Measurements from ENCODE around the gene CWC15.
"Not testable (repeated sequence)": the region's sequence is repeated elsewhere in the genome, so short reads cannot be mapped to it uniquely, and the experiment has no call there.

CWC15 gene

DNA sequence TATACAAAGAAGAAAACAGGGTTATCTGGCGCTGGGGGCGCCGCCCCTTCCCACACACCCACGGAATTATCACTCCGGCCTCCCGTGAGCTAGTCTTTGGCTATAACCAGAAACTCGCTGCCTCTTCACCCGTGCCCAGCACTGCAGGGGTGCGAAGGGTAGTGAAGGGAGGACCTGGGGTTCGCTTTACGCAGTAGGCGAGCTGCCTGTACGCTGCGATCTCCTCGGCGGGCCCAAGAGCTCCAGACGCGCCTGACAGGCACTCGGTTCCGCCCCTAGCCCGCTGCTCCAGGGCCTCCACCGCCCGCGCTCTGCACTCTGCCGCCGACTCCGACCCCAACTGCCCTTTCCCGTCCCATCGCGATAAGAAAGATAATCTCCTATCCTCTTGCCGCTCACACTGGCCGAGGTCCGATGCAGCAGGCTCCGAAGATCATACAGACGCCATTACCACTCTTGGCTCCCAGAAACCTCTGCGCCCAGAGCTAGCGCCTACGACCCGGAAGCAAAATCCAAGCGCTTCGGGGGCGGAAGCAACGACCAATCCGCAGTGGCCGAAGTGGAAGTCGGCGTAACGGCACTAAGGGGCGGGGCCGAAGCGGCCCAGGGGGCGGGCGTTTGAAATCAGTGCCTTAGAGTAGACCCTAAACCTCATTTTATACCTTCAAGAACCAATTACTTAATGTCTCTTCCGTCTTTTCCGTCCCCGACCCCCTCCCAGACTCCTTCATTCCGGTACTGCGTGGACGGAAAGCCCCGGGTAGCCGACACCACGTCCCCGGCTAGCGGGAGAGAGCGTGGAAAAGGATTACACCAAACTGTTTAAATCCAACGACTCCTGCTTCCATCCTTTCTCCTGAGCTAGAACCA lies at the start of gene CWC15, which contains the start of gene KDM4D:
Gene CWC15, minus strand, starts transcription at position 458 of the 870 bp plus-strand sequence. CDS start 1,371 bp downstream, outside the sequence.
Gene KDM4D, plus strand, starts transcription at position 611 of the 870 bp plus-strand sequence. CDS start 23,664 bp downstream, outside the sequence.
- peak; percentile 94 for DNase-seq

DNA sequence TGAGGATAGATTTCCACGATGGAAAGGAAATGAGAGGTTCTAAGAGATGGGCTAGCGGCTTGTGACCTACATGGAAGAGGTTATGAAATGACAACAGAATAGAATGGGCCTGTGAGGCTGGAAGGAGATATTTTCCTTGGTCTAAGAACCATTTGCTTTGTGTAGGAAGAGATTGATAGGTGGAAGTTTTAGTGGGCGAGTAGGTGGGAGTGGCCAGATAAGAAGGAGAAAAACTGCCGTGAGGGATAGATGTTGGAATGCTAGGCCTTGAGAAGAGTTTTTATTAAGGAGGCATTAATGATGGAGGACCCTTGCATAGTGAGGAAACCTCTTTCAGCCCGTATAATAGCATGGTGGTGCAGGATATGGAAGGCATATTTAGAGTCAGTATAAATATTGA lies 48.1 kb upstream of the CWC15 start:
- not testable (repeated sequence) for DNase-seq

DNA sequence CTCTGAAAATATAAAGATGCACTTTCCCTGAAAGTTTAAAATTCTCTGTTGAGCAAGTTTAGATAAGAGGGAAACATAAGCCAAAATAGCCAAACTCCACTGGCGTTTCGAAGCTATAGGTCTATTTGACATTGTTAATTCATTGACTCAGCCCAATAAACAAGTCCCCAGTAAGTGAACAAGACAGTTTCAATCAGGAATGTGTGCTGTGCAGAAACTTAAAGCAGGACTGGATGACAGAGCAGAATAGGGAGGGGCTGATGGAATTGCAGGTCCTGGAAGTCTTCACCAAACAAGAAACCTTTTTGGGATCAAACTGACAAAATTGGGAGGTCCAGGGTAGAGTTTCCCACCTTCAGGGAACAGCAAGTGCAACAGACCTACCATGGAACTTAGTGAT lies 42.8 kb upstream of the CWC15 start:
- DNase-seq = no peak

DNA sequence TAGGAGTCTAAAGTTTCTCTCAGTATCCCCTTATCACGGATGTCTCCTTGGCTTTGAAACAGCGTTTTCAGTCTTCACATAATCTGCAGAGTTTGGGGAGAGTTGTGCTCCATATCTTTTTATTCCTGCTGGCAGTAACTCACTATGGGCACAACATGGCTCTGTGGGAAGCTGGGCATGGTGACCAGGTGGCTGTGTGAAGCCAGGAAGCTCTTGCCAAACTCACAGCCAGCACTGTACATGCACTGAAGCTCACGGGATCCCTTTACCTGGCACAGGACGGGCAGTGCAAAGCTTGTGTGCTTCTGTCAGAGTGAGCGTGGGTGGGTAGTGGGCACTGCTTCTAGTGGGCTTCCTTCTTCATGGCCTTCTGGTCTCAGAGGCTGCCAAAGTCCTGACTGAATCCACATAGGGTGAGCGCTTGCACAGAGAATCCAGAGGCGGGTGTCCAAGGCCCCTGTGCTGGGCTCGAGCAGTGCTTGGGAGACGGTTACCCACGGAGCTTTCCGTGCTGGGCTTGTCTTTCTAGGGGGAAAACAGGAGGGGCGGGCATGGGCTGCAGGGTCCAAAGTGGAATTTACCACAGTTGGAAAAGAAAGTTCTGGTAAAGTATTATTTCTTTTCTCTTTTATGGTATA lies 40.9 kb upstream of the CWC15 start:
- no peak for DNase-seq

DNA sequence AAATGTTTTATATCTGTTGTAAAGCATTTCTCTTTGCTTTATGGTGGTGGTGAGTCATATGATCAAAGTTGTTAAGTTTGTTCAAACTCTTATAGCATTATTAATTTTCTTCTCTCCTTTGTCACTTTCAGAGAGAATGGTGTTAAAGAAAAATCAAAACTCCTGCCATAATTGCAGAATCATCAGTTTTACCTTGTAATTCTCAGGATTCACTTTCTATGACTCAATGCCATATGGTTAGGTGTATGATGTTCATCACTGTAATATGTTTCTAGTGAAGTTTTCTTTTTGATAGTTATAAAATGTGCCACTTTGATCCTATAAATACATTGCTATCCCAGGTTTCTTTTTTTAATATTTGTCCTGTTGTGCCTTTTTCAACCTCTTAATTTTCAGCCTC lies 38.0 kb upstream of the CWC15 start:
- DNase-seq = no peak

DNA sequence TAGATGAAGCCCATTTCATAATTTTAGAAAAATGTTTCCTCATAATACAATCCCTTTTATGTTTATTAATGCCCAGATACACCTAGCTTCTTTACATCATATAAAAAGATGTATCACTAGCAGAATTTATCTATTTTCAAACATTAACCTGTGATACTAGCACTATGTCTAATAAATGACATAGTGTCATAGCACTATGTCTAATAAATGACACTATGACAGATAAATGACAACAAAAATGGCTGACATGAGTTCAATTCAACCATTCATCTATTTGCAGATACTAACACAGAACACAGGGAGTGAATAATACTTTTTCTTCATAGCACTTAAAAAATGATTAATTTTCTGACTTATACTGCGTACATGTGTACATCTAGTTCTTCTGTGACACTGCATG lies 32.3 kb upstream of the CWC15 start:
- DNase-seq = no peak

DNA sequence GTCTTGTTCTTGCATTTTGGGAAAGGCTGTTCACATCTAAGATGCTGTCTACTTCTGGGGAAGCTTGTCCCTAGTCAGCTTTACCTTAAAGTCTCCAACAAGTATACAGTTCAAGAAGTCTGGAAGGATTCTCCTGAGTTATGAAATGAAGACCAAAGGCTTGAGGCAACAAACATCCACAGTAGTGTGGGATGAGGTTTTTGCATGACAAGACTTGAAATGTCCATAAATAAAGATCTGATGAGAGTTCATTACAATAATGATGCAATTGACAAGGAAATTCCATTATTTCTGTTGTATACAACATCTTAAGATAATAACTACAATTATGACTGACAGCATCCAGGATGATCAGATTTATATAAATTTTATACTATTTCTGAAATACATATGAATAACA lies 30.4 kb upstream of the CWC15 start:
- no peak for DNase-seq

DNA sequence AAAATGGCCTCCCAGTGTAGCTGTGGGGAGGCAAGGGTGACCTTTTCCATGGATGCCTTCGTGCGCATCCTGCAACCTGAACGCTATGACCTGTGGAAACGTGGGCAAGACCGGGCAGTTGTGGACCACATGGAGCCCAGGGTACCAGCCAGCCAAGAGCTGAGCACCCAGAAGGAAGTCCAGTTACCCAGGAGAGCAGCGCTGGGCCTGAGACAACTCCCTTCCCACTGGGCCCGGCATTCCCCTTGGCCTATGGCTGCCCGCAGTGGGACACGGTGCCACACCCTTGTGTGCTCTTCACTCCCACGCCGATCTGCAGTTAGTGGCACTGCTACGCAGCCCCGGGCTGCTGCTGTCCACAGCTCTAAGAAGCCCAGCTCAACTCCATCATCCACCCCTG lies 24.9 kb upstream of the CWC15 start:
- no peak for DNase-seq

DNA sequence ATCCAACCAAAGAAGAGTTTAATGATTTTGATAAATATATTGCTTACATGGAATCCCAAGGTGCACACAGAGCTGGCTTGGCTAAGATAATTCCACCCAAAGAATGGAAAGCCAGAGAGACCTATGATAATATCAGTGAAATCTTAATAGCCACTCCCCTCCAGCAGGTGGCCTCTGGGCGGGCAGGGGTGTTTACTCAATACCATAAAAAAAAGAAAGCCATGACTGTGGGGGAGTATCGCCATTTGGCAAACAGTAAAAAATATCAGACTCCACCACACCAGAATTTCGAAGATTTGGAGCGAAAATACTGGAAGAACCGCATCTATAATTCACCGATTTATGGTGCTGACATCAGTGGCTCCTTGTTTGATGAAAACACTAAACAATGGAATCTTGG lies 24.1 kb upstream of the CWC15 start:
- no peak for DNase-seq

DNA sequence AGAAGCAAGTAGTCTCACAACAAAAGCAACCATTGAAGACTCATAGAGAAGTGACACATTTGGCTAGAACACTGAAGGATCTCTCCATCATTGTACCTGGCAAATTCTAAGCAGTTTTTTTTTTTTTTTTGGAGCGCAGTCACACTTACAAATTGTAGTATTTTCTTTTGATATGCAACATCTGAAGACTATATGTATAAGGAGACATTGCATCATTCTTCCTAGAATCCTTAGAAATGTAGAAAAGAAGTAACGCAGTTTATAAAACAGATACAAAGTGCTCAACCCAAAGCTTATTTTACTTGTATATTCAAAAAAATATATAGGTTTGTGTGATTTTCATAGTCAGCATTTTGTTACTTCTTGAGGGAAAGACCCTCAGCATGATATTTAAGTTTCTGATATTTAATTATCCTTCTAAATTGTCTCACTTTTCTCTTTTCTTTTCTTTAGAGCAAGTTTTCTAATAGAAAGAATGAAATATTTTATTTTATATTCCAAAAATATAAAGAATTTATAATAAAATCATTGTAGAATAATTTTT lies 20.1 kb upstream of the CWC15 start:
- no peak for DNase-seq

DNA sequence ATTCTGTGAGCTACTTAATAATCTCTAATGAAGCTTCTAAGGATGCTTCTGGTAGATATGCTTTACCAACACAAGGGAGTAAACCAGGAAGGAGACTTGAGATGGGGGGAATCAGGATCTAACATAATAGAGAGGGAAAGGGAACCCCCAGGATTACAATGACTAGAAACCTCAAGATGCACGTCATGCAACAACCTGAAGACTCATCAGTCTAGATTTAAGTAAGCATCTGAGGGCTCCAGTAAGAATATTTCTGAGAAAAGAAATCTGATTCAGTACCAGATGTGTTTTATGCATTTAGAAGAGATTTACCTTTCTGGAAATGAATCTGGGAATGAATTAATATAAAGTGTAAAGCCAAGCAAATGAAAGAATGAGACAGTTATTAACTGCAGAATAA lies 15.4 kb upstream of the CWC15 start:
- DNase-seq = no peak

DNA sequence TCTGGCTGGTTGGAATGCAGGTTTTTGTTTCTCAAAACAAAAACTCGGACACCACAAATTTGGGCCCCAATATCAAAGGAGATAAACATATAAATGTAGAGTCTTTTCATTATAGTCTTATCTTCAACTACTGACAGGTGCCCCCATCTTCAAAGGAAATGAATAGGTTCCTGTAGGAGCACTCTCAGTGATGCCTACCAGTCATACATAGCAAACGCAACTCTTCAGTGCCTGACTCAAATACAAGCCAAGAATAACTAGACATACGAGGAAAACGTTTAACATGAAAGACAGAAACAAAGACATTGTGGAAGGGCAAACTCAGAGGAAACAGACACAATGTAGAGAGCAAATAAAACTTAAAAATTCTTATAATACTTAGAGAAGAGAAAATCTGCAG lies 14.0 kb upstream of the CWC15 start:
- no peak for DNase-seq

DNA sequence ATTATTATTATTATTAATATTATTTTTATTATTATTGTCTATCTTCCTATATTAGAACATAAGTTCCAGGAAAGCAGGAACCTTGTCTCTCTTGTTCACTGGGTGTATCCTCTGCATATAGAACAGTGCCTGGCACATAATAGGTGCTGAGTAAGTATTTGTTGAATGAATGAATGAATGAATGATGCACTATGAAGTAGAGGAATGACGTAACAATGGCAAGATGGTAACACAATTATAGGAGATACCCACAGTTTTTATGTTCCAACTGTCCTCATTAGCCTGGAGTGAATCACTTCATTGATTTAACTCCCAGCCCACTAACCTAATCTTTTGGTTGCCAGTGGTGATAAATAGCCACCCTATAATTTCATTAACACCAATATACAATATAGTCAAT lies 2.2 kb upstream of the CWC15 start:
- no peak for DNase-seq

DNA sequence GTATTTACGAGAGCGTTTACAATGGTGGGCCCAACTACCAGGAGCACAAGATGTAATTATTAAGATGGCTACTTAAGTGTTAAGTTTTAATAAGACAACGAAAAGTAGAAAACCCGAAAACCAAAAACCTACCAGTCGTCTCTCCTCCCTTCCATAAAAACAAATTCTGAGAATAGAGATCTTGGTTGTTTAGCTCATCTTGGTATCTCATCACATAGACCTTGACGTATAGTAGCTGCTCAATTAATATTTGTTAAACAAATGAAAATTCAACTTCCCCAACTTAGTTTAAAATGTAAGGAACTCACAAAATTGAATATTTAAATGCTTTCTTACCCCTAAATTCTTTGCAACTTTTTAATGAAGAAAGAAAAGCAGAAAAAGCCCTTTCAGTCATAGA lies 822 bp upstream of the CWC15 start:
- DNase-seq = no peak

DNA sequence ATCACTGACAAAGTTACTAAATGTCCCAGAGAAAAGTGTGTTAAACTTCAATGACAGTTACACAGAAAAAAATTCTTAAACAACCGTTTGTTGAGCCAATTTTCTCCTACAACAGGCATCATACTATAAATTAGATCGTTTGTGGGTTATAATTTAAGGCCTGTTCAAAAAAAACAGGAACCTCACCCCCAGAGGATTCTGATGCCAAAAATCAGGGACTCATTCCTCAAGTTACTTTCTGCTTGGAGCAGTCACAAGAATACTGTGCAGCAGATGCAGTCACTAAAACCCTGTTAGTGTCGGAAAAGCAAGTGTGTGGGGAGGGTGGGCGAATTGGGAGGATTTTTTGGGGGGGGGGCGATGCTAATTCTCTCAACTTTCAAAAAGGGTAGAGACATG lies 657 bp downstream of the CWC15 start:
- DNase-seq = no peak

DNA sequence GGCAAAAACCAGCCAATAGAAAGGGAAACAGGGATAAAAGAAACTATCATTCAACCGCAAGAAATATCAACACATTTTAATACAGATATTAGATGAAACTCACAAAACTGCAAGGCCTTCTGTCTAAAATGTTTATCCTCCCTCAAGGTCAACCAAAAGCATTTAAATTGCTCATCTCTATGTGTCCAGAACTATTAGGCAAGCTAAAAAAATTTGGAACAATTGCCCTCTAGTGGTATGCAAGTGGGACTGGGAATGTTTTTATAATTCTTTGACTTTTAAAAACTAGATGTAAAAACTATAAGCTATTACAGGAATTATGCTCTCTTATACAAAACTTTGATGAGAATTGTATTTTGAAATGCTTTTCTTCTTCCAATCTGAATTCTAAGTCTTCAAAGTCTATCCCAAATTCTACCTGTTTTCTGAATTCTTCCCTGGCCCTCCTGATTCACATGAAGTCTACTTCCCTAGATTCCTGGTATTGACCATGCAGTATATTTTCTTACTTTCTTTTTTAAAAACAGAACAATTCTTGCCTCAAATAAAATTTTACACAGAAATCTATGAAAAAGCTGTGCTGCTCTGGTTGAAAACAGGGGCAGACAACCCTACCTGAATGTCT lies 4.9 kb downstream of the CWC15 start:
- peak; percentile 59 for DNase-seq

DNA sequence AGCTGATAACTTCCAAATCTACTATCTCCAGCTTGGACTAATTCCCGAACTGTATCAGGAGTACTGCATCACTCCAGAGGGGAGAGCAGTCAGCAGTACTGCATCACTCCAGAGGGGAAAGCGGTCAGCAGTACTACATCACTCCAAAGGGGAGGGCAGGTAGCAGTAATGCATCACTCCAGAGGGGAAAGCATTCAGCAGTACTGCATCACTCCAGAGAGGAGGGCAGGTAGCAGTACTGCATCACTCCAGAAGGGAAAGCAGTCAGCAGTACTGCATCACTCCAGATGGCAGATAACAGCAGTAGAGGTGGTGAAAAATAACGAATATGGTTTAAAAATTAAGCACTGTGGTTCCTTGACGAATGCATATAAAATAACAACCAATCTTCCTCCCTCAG lies 8.4 kb downstream of the CWC15 start:
- DNase-seq = no peak

DNA sequence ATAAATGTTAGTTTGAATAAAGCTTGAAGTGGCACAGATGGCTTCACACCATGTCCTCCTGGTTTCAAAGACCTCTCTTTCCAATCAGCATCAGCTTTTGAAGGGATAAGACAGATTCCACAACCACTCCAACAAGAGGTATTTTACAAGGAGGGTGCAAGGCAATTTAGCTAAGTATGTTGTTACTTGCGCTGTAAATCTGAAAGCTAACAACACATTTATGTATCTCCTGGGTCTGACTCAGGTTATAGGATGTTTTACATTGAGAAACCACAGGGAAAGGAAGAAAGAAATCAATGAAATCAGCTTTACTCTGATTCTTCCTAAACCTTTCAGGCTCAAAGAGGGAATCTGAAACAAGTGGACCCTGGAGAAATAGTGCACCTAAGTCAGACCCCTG lies 12.1 kb downstream of the CWC15 start:
- no peak for DNase-seq

DNA sequence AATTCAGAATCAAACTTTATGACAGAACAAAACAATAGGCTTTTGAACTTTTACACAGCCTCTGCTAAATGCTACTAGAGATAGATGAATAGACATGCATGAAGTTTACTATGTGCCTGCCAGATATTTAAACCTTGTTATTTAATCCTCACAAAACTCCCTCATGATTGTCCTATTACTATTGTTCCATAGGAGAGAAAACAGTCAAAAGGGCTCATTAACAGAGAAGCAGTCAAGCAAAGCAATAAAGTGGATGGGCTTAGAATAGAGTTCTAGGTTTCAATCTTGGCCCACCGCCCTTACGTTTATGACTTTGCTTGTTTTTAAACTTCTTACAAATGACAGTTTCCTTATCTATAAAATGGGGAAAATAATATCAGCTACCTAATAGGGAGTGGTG lies 12.9 kb downstream of the CWC15 start:
- DNase-seq = no peak

DNA sequence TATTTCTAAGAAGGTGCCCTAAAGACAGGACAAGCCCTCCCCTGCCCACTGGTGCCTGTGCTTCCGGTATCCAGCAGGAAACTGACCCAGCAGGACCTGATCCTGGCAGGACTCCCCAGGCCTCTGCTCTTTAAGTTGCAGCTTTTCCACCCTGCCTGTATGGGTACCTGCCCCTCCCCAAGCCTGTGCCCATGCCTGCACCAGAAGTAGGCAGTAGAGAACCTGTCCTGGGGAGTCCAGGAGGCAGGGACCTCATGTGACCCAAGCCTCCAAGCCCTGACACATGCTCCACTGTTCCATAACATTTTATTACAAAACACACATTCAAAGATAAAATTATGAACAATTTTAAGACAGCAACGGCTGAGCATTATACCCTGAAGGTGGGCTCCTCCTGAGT lies 14.2 kb downstream of the CWC15 start:
- DNase-seq = no peak

DNA sequence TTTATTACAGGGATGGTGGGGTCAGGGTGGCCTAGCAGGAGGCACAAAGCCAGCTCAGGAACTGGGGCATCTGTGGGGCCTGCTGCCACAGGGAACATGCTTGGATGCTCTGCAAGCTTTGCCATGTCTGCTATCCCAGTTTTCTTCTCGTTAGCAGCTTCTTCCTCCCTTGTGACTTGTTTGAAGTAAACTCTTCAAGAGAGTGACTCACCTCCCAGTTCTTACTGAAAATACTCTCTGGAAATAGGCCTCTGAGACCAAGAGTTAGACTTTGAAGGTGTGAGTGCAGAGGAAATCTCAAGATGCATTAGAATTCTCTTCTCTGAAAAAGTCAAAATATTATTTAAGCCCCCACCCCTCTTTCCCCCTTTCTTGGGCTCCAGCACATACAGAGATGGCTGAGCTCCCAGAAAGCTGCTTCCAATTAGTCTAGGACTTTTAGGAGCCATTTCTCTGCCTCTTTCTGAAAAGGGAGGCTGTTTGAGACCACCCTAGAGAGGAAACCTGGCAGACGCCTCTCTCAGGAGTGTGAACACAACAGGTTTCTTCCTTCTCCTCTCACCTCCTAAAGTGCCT lies 15.1 kb downstream of the CWC15 start:
- DNase-seq = peak; percentile 53

DNA sequence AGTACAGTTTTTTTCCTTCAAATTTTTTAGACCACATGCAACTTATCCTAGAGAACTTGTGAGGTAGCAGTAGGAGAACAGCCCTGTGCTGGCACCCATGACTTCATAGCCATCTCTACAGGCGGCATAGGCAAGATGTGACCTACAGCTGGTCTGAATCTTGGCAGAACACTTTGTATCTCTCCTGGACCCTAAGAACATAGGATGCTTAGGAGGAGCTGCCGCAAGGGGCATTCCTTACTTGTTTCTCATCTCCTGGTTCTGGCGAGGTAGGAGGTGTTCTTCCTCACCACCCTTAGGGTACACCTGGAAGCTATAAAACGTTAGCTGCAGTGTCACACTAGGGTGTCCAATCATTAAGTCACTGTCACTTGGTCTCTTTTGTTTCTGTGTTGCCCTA lies 16.4 kb downstream of the CWC15 start:
- DNase-seq = no peak

DNA sequence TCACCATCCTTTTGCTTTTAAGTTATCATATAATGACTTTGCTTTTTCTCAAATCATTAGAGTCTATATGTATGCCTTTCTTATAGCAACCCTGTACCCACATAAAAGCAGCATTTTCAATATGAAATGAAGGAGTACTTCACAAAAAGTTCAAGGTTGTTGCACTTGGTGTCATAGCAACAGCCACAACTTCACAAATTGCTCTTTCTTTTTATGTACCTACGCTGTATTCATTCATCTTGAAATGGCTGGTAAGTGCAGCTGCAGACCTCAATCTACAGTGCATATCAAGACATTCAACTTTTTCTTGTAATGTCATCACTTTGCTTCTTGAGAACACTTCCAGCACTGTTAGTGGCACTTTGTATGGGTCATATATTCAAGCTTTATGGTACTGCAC lies 18.6 kb downstream of the CWC15 start:
- DNase-seq = no peak

Data from fibroblast of upper back skin (primary cell).